Hepatocyte (in vitro differentiated cells): ENCODE measurements around the gene ATP8B4. TPM values are rescaled to one million over a fixed set of nuclear protein-coding genes. Genes with fewer than 3 reads are reported as not detected.

Experiments used
- DNase-seq: peaks from one replicate; pipeline ENCODE4 v3.0.0-alpha.2; 2016; ENCODE audit warnings: low spot score
- H2AFZ ChIP-seq: fragments of 200-600 bp; sonication (generic); 2 replicates; pipeline ENCODE4 v1.6.0; 2016; ENCODE audit warnings: antibody characterized with exemption, mild to moderate bottlenecking
- H3K27ac ChIP-seq: fragments of 200-600 bp; sonication (generic); 2 replicates; pipeline ENCODE4 v1.5.1; 2016; ENCODE audit warnings: mild to moderate bottlenecking
- H3K27me3 ChIP-seq: fragments of 200-600 bp; sonication (generic); 2 replicates; pipeline ENCODE4 v1.6.1; 2016
- H3K36me3 ChIP-seq: fragments of 200-600 bp; sonication (generic); replicated peaks from 2 replicates; pipeline ENCODE4 v1.5.1; 2016; ENCODE audit warnings: low read depth; ENCODE audit not compliant: insufficient read depth
- H3K4me1 ChIP-seq: fragments of 200-600 bp; sonication (generic); 2 replicates; pipeline ENCODE4 v1.5.1; 2016; ENCODE audit warnings: mild to moderate bottlenecking, moderate library complexity; ENCODE audit not compliant: insufficient read depth
- H3K4me2 ChIP-seq: fragments of 200-600 bp; sonication (generic); 2 replicates; pipeline ENCODE4 v1.6.0; 2016
- H3K4me3 ChIP-seq: fragments of 200-600 bp; sonication (generic); 2 replicates; pipeline ENCODE4 v1.5.1; 2016; ENCODE audit warnings: mild to moderate bottlenecking
- H3K79me2 ChIP-seq: fragments of 200-600 bp; sonication (generic); 2 replicates; pipeline ENCODE4 v1.6.0; 2017; ENCODE audit warnings: mild to moderate bottlenecking
- H3K9me2 ChIP-seq: fragments of 200-600 bp; sonication (generic); replicated peaks from 2 replicates; pipeline ENCODE4 v1.6.0; 2017; ENCODE audit warnings: mild to moderate bottlenecking; ENCODE audit not compliant: insufficient read depth
- H3K9me3 ChIP-seq: fragments of 200-600 bp; sonication (generic); 2 replicates; pipeline ENCODE4 v1.5.1; 2016; ENCODE audit warnings: low read depth, mild to moderate bottlenecking
- H4K20me1 ChIP-seq: fragments of 200-600 bp; sonication (generic); 2 replicates; pipeline ENCODE4 v1.6.0; 2016; ENCODE audit warnings: mild to moderate bottlenecking; ENCODE audit not compliant: insufficient read depth, poor library complexity, severe bottlenecking
- CTCF ChIP-seq: fragments of 200-600 bp; sonication (generic); IDR thresholded peaks from 2 replicates; pipeline ENCODE4 v1.5.1; 2016; ENCODE audit warnings: antibody characterized with exemption, mild to moderate bottlenecking; ENCODE audit not compliant: poor library complexity
- EZH2 ChIP-seq: fragments of 200-600 bp; sonication (generic); IDR thresholded peaks from 2 replicates; pipeline ENCODE4 v1.6.1; 2016; ENCODE audit warnings: antibody characterized with exemption, mild to moderate bottlenecking, borderline replicate concordance
- EZH2phosphoT487 ChIP-seq: fragments of 200-600 bp; sonication (generic); IDR thresholded peaks from one replicate; pipeline ENCODE4 v1.6.1; 2018; ENCODE audit warnings: antibody characterized with exemption, mild to moderate bottlenecking, low read depth, moderate library complexity; ENCODE audit not compliant: unreplicated experiment, severe bottlenecking
- WGBS: methylation state at CpG from one replicate; pipeline ENCODE4 v1.1.6; 2016; ENCODE audit warnings: low lambda C conversion rate; ENCODE audit errors: missing lambda C conversion rate; 5-methylcytosine and 5-hydroxymethylcytosine counted together
- polyA plus RNA-seq: library from polyadenylated mRNA; unstranded; fragments of >200 nt; fragmentation: Nextera tagmentation; extraction: Ambion mirVana; gene quantifications from 2 replicates; pipeline ENCODE4 v1.2.1, GENCODE V29; 2016
- total RNA-seq: library from RNA; depleted of rRNA; stranded (reverse); fragments of >200 nt; gene quantifications from 2 replicates; pipeline ENCODE4 v1.2.3, GENCODE V29; 2014

ATP8B4 gene
- total and polyA plus RNA-seq, 2 experiments from 2014 or later: 1.3 to 9.5 TPM

GRCh38 chr15:50084932-50085331 lies 34.1 kb downstream of the ATP8B4 start:
- no peaks in the 10 kb centered on the region for H4K20me1 ChIP-seq
- H2AFZ ChIP-seq: no peak overlapping the region
- H3K36me3 ChIP-seq: no peaks in the 10 kb centered on the region
- H3K9me3 ChIP-seq: no peaks in the 10 kb centered on the region
- no peaks in the 10 kb centered on the region for H3K4me1 ChIP-seq
- no peaks in the 10 kb centered on the region for H3K79me2 ChIP-seq
- no peaks in the 10 kb centered on the region for H3K27me3 ChIP-seq
- no peak overlapping the region for H3K4me2 ChIP-seq
- WGBS: 87% methylated on average over 2 of the region's 2 CpGs
- H3K9me2 ChIP-seq: no peaks in the 10 kb centered on the region
- H3K4me3 ChIP-seq: no peak overlapping the region
- no peak for DNase-seq
- H3K27ac ChIP-seq: no peak overlapping the region
- TF ChIP-seq CTCF: no peak
- TF ChIP-seq EZH2phosphoT487: no peak
- TF ChIP-seq EZH2: no peak

- H3K9me2 ChIP-seq: no peaks in the 10 kb centered on the region
- no peak overlapping the region for H2AFZ ChIP-seq
- no peaks in the 10 kb centered on the region for H3K4me1 ChIP-seq
- H3K79me2 ChIP-seq: no peaks in the 10 kb centered on the region
- no peaks in the 10 kb centered on the region for H3K36me3 ChIP-seq
- no peak overlapping the region for H3K27ac ChIP-seq
- no peak overlapping the region for H3K4me2 ChIP-seq
- no peaks in the 10 kb centered on the region for H3K27me3 ChIP-seq
- H4K20me1 ChIP-seq: no peaks in the 10 kb centered on the region
- H3K4me3 ChIP-seq: no peak overlapping the region
- 63% methylated on average over 4 of the region's 4 CpGs for WGBS
- no peaks in the 10 kb centered on the region for H3K9me3 ChIP-seq
- DNase-seq: no peak
- TF ChIP-seq CTCF (no peak), EZH2phosphoT487 (no peak), EZH2 (no peak)
These were observed 35.5 kb downstream of the ATP8B4 start for GRCh38 chr15:50083424-50084025.

- WGBS: 48% methylated on average over 2 of the region's 2 CpGs
- H3K4me1 ChIP-seq: no peaks in the 10 kb centered on the region
- no peak overlapping the region for H3K4me2 ChIP-seq
- H3K4me3 ChIP-seq: no peak overlapping the region
- H2AFZ ChIP-seq: no peak overlapping the region
- no peaks in the 10 kb centered on the region for H3K9me2 ChIP-seq
- no peaks in the 10 kb centered on the region for H3K36me3 ChIP-seq
- no peak for TF ChIP-seq EZH2
- no peak for TF ChIP-seq CTCF
- no peak for TF ChIP-seq EZH2phosphoT487
- H3K79me2 ChIP-seq: no peaks in the 10 kb centered on the region
- no peak overlapping the region for H3K27ac ChIP-seq
- no peaks in the 10 kb centered on the region for H3K27me3 ChIP-seq
- no peaks in the 10 kb centered on the region for H3K9me3 ChIP-seq
- H4K20me1 ChIP-seq: no peaks in the 10 kb centered on the region
- no peak for DNase-seq
These were observed 37.0 kb downstream of the ATP8B4 start for GRCh38 chr15:50082066-50082465.
